Heart left ventricle (tissue), 16 donors: ENCODE data around the gene THADA. TPM values are rescaled to one million over a fixed set of nuclear protein-coding genes. Genes with fewer than 3 reads are reported as not detected.

ENCODE experiments used
- ATAC-seq, 4 donors: fragments of 200-7000 bp; cut with Tn5 transposase; one replicate each; pipeline ENCODE4 v1.9.1; 2020 to 2022; ENCODE audit warnings: moderate library complexity in 4 of 4, mild to moderate bottlenecking in 3 of 4, moderate number of reproducible peaks in 1 of 4
- DNase-seq, 5 donors: peaks; one replicate each; pipeline ENCODE4 v3.0.0-alpha.2; 2020
- H3K27ac ChIP-seq, 12 donors: fragments of 200-600 bp; sonication (generic) in 4 of 12; one replicate each; pipeline versions ENCODE4 v1.5.0 to v1.8.0; 2016 to 2022; ENCODE audit warnings: mild to moderate bottlenecking in 2 of 12
- H3K27me3 ChIP-seq, 9 donors: fragments of 200-600 bp; sonication (generic) in 2 of 9; one replicate each; pipeline versions ENCODE4 v1.5.1 to v1.8.0; 2016 to 2022; ENCODE audit warnings: mild to moderate bottlenecking in 3 of 9
- H3K36me3 ChIP-seq, 9 donors: fragments of 200-600 bp; sonication (generic) in 2 of 9; one replicate each; pipeline versions ENCODE4 v1.5.0 to v1.8.0; 2018 to 2022; ENCODE audit warnings: mild to moderate bottlenecking in 2 of 9
- H3K4me1 ChIP-seq, 12 donors: fragments of 200-600 bp; sonication (generic) in 4 of 12; one replicate each; pipeline versions ENCODE4 v1.5.0 to v1.8.0; 2016 to 2022; ENCODE audit warnings: mild to moderate bottlenecking in 3 of 12
- H3K4me3 ChIP-seq, 12 donors: fragments of 200-600 bp; sonication (generic) in 4 of 12; one replicate each; pipeline versions ENCODE4 v1.5.0 to v1.8.0; 2017 to 2022; ENCODE audit warnings: mild to moderate bottlenecking in 9 of 12, moderate library complexity in 4 of 12
- H3K9me3 ChIP-seq, 12 donors: fragments of 200-600 bp; sonication (generic) in 4 of 12; one replicate each; pipeline versions ENCODE4 v1.5.0 to v1.8.0; 2016 to 2022; ENCODE audit warnings: mild to moderate bottlenecking in 1 of 12
- POLR2A ChIP-seq, 2 donors: fragments of 450-650 bp; IDR thresholded peaks; one replicate each; pipeline ENCODE4 v1.6.1; 2017; ENCODE audit warnings: antibody characterized with exemption in 2 of 2, mild to moderate bottlenecking in 2 of 2, moderate library complexity in 2 of 2
- WGBS, 4 donors: extraction: QIAGEN DNeasy Blood & Tissue Kit in 2 of 4; methylation state at CpG; one replicate each; pipeline versions ENCODE4 v1.1.5 to v1.1.7; 2013 to 2018; 5-methylcytosine and 5-hydroxymethylcytosine counted together
- intact Hi-C, 10 donors: fragments of 100-400 bp; cut with DNase I; formaldehyde crosslinking; loops; one replicate each; pipeline versions ENCODE4 v1.11.1 to v1.14.2; 2022
- polyA plus RNA-seq, 2 donors: library from polyadenylated mRNA; stranded (reverse); fragments of 200-250 nt; gene quantifications; one replicate each; pipeline ENCODE4 v1.2.3, GENCODE V29; 2013
- total RNA-seq, 9 donors: library from RNA; depleted of rRNA in 2 of 9; stranded (reverse); fragments of >200 nt in 2 of 9; fragmentation: NEBNext Ultra II Directional in 3 of 9; extraction: Animal tissue kit (Norgen Biotek cat#: 25700) in 3 of 9; gene quantifications; one replicate each; pipeline versions ENCODE4 v1.1.0 to v1.2.4, GENCODE V29; 2016 to 2023
- TF ChIP-seq, protein P1 (sequence below), 12 donors: fragments of 200-600 bp; sonication (generic) in 4 of 12; IDR thresholded peaks; one replicate each; pipeline versions ENCODE4 v1.5.0 to v1.8.0; 2018 to 2022; ENCODE audit warnings: antibody characterized with exemption in 12 of 12, mild to moderate bottlenecking in 5 of 12
- donor health status: ischemic (EF 13 %, LVEDD 7.1; RV severe dilation, severe dysfunction).
- donor health status: healthy with polysubstance abuse.
- donor health status: DM: no; HTN: yes; CAD: no.
- donor health status: DM: no; HTN: no; CAD: no.
- donor health status: ischemic (EF 25% LVEDD 6.9; RV normal size, moderate dysfunction).
- donor health status: ischemic (EF 25% LVEDD 5.7; RV mildly dilated, moderate dysfunction).
- donor health status: healthy.
- donor health status: DM: yes; HTN: yes; CAD: no.
- donor health status: ischemic (EF 35%, LVEDD 5.7; RV mildly dilated, moderate dysfunction).
- donor health status: nonischemic (EF 11% LVEDD 7.7; RV severe dilation, severe dysfunction).
- donor health status: DM: yes; HTN: yes; CAD: no.
- donor health status: PGD.
- donor health status: ischemic (EF 29% LVEDD 5.4; RV normal size, mild dysfunction).
- donor health status: nonischemic (EF 23%, LVEDD 6.1; RV moderate dilation, normal function).

Gene THADA
- total and polyA plus RNA-seq, 11 donors = 6.8 to 21.4 (median 13.0) TPM

DNA sequence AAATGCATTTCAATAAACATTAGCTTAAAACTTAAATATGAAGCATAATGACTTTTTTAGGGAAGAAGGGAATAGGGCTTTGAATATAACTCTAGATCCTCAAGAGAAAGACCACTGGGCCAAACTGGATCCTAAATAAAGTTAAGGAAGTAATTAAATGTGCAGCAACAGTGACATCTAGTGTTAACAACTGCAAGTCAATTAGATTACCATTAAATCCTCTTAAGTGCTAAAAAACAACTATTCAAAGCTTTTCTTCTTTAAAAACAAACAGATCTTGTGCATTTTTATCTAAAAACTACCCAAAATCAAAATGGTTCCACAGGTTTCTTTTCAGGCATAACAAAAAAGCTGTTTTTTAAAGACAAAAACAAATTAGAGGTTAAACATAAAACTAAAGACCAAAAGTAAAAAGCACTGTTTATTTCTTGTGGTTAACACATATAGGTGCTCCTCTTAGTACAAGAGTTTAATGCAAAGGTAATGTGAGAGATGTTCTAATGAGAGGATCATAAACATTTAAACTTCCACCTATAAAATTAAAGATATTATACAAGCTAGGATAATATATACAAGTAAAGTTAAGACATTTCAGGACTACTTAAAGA lies 111.4 kb downstream of the THADA start:
- H3K4me3 ChIP-seq = no peak overlapping the region
- peaks cover 0 to 4% (median 0%) of the 10 kb centered on the region in 12 donors for H3K9me3 ChIP-seq
- intact Hi-C loops = loop anchor here (1.0 to 10.0 kb wide), 17 partner anchors 56 to 657 kb away; partner anchors contain the start of gene ZFP36L2 (in 2 of the 10)
- TF ChIP-seq, protein P1, sequence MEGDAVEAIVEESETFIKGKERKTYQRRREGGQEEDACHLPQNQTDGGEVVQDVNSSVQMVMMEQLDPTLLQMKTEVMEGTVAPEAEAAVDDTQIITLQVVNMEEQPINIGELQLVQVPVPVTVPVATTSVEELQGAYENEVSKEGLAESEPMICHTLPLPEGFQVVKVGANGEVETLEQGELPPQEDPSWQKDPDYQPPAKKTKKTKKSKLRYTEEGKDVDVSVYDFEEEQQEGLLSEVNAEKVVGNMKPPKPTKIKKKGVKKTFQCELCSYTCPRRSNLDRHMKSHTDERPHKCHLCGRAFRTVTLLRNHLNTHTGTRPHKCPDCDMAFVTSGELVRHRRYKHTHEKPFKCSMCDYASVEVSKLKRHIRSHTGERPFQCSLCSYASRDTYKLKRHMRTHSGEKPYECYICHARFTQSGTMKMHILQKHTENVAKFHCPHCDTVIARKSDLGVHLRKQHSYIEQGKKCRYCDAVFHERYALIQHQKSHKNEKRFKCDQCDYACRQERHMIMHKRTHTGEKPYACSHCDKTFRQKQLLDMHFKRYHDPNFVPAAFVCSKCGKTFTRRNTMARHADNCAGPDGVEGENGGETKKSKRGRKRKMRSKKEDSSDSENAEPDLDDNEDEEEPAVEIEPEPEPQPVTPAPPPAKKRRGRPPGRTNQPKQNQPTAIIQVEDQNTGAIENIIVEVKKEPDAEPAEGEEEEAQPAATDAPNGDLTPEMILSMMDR (IDR thresholded peaks at IDR 0.05) = peak; percentile 56 to 84 (median 68)
- no peak for TF ChIP-seq POLR2A (IDR thresholded peaks at IDR 0.05)
- H3K27ac ChIP-seq = peak overlapping the region in 7 of 12 donors; percentile 11 to 72 (median 42)
- H3K4me1 ChIP-seq = peaks cover 0 to 56% (median 20%) of the 10 kb centered on the region in 12 donors
- H3K27me3 ChIP-seq = no peaks in the 10 kb centered on the region
- ATAC-seq = peak; percentile 43 to 73 (median 62)
- no peak for DNase-seq
- no peaks in the 10 kb centered on the region for H3K36me3 ChIP-seq

GRCh38 chr2:43482961-43483360 lies 112.9 kb downstream of the THADA start:
- Histone ChIP-seq H3K4me3 (no peak overlapping the region), H3K9me3 (no peaks in the 10 kb centered on the region), H3K36me3 (no peaks in the 10 kb centered on the region), H3K27me3 (no peaks in the 10 kb centered on the region), H3K4me1 (peaks cover 0 to 56% (median 20%) of the 10 kb centered on the region in 12 donors), H3K27ac (peak overlapping the region in 10 of 12 donors; percentile 11 to 72 (median 41))
- DNase-seq = no peak
- no peak for TF ChIP-seq POLR2A (IDR thresholded peaks at IDR 0.05)
- TF ChIP-seq, protein P1 (IDR thresholded peaks at IDR 0.05) = no peak
- intact Hi-C loops = loop anchor here (1.0 to 10.0 kb wide), 16 partner anchors 151 to 656 kb away; partner anchors contain the start of gene ZFP36L2 (in 2 of the 10)
- peak; percentile 55 to 73 (median 59) for ATAC-seq
- WGBS, 4 donors = 10 to 22% (median 15%) methylated on average over 4 of the region's 4 CpGs

- H3K4me1 ChIP-seq = peaks cover 0 to 54% (median 20%) of the 10 kb centered on the region in 12 donors
- 90 to 95% (median 90%) methylated on average over 4 of the region's 4 CpGs for WGBS, 4 donors
- no peaks in the 10 kb centered on the region for H3K27me3 ChIP-seq
- H3K4me3 ChIP-seq = no peak overlapping the region
- no peaks in the 10 kb centered on the region for H3K36me3 ChIP-seq
- H3K9me3 ChIP-seq = no peaks in the 10 kb centered on the region
- DNase-seq (no peak), ATAC-seq (no peak)
- peak overlapping the region in 5 of 12 donors; percentile 40 to 72 (median 52) for H3K27ac ChIP-seq
- TF ChIP-seq POLR2A (IDR thresholded peaks at IDR 0.05) = no peak
- TF ChIP-seq, protein P1 (IDR thresholded peaks at IDR 0.05) = no peak
- intact Hi-C loops = loop anchor here (2.0 to 10.0 kb wide), 14 partner anchors 150 to 655 kb away; partner anchors contain the start of gene ZFP36L2 (in 2 of the 10)
Observed at GRCh38 chr2:43481927-43482542, 113.8 kb downstream of the THADA start.

DNA sequence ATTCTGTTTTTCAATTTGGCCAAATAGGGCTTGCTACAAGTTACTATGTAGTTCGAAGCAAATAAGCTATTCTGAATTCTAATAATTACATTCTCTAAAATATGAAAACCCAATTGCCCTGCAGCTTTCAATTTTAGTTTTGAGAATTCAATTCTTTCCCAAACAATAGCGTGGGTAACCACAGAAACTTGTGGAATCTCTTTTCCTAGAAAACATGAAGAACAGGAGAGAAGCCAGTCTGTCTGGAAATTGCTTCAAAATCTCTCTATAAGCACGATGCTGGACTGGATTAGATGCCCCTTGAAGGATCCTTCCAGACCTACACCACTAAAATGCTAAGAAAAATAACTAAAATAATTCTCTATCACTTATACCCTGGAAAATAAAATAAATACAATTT lies 115.0 kb downstream of the THADA start:
- 92 to 98% (median 95%) methylated on average over 3 of the region's 3 CpGs for WGBS, 4 donors
- intact Hi-C loops = loop anchor here (5.0 to 10.0 kb wide), 12 partner anchors 149 to 654 kb away; partner anchors contain the start of gene ZFP36L2 (in 2 of the 10)
- H3K9me3 ChIP-seq = no peaks in the 10 kb centered on the region
- no peaks in the 10 kb centered on the region for H3K27me3 ChIP-seq
- H3K27ac ChIP-seq = peak overlapping the region in 1 of 12 donors; percentile 72
- TF ChIP-seq POLR2A (IDR thresholded peaks at IDR 0.05) = no peak
- TF ChIP-seq, protein P1 (IDR thresholded peaks at IDR 0.05) = no peak
- ATAC-seq (no peak), DNase-seq (no peak)
- H3K36me3 ChIP-seq = no peaks in the 10 kb centered on the region
- peaks cover 0 to 43% (median 22%) of the 10 kb centered on the region in 12 donors for H3K4me1 ChIP-seq
- no peak overlapping the region for H3K4me3 ChIP-seq
